A673 (cell line): ENCODE data around the gene RDH16.

Experiments used
- EZH2 ChIP-seq: fragments of 200-600 bp; sonication (generic); IDR thresholded peaks from 2 replicates; pipeline ENCODE4 v1.6.1; 2017; ENCODE audit warnings: borderline replicate concordance, low read depth, mild to moderate bottlenecking, mixed read lengths, antibody characterized with exemption, low read length; ENCODE audit not compliant: poor library complexity, severe bottlenecking
- TF ChIP-seq, protein P1 (sequence below): fragments of 300-800, 200-600 bp; sonication (generic); conservative IDR thresholded peaks from 2 replicates; pipeline ENCODE4 v1.5.1; 2017; ENCODE audit warnings: low read depth, mild to moderate bottlenecking, antibody characterized with exemption, low read length, moderate library complexity, mixed read lengths

DNA sequence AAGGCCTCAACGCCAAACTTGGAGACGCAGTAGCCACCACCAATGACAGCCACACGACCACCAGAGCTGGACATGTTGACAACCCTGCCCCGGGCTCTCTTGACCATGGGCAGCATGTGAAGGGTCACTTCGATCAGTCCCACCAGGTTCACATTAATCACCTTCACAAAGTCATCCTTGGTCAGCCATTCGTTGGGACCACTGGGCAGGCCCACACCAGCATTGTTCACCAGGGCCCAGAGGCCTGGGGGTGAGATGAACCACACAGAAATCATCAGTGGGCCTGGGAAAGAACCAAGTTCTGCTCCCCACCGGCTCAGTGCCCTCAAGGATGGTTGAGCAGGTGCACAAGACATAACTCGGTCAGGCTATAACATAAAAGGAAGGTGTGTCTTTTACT is 27.2 kb downstream of the RDH16 start:
- TF ChIP-seq, protein P1, sequence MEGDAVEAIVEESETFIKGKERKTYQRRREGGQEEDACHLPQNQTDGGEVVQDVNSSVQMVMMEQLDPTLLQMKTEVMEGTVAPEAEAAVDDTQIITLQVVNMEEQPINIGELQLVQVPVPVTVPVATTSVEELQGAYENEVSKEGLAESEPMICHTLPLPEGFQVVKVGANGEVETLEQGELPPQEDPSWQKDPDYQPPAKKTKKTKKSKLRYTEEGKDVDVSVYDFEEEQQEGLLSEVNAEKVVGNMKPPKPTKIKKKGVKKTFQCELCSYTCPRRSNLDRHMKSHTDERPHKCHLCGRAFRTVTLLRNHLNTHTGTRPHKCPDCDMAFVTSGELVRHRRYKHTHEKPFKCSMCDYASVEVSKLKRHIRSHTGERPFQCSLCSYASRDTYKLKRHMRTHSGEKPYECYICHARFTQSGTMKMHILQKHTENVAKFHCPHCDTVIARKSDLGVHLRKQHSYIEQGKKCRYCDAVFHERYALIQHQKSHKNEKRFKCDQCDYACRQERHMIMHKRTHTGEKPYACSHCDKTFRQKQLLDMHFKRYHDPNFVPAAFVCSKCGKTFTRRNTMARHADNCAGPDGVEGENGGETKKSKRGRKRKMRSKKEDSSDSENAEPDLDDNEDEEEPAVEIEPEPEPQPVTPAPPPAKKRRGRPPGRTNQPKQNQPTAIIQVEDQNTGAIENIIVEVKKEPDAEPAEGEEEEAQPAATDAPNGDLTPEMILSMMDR = no peak
- TF ChIP-seq EZH2 = no peak
